Loucy (cell line): Measurements from ENCODE around the gene CPT1C.

Experiments
- H2AFZ ChIP-seq: fragments of 200-600 bp; sonication (generic); 2 replicates; pipeline ENCODE4 v1.6.0; 2016; ENCODE audit warnings: antibody characterized with exemption, mild to moderate bottlenecking, low read length, moderate library complexity
- H3F3A ChIP-seq: fragments of 200-600 bp; 2 replicates; pipeline ENCODE4 v1.6.0; 2016; ENCODE audit warnings: antibody characterized with exemption, low read depth, mild to moderate bottlenecking
- H3K27me3 ChIP-seq: fragments of 200-600 bp; sonication (generic); 2 replicates; pipeline ENCODE4 v1.6.1; 2014; ENCODE audit warnings: low read length, mild to moderate bottlenecking; ENCODE audit not compliant: insufficient read depth, poor library complexity, severe bottlenecking
- H3K36me3 ChIP-seq: fragments of 200-600 bp; sonication (generic); 2 replicates; pipeline ENCODE4 v1.6.1; 2016; ENCODE audit warnings: low read length; ENCODE audit not compliant: insufficient read depth
- H3K4me1 ChIP-seq: fragments of 200-600 bp; sonication (generic); 2 replicates; pipeline ENCODE4 v1.5.1; 2014; ENCODE audit warnings: low read length, mild to moderate bottlenecking; ENCODE audit not compliant: insufficient read depth, poor library complexity, severe bottlenecking
- H3K4me2 ChIP-seq: fragments of 200-600 bp; sonication (generic); 2 replicates; pipeline ENCODE4 v1.6.0; 2014; ENCODE audit warnings: antibody characterized with exemption, low read length, low read depth, mild to moderate bottlenecking; ENCODE audit not compliant: poor library complexity, severe bottlenecking
- H3K4me3 ChIP-seq: fragments of 200-600 bp; sonication (generic); 2 replicates; pipeline ENCODE4 v1.5.1; 2014; ENCODE audit warnings: low read length, mild to moderate bottlenecking, mixed read lengths; ENCODE audit not compliant: poor library complexity, severe bottlenecking
- H3K79me2 ChIP-seq: fragments of 200-600 bp; sonication (generic); 2 replicates; pipeline ENCODE4 v1.6.1; 2014; ENCODE audit warnings: low read length; ENCODE audit not compliant: insufficient read depth
- H3K9ac ChIP-seq: fragments of 200-600 bp; sonication (generic); 2 replicates; pipeline ENCODE4 v1.6.0; 2014; ENCODE audit warnings: mild to moderate bottlenecking, low read depth, low read length, moderate library complexity; ENCODE audit not compliant: poor library complexity, severe bottlenecking
- H3K9me2 ChIP-seq: fragments of 200-600 bp; sonication (generic); replicated peaks from 2 replicates; pipeline ENCODE4 v1.6.1; 2016; ENCODE audit warnings: low read depth, low read length, mixed read lengths
- H3K9me3 ChIP-seq: fragments of 200-600 bp; sonication (generic); 2 replicates; pipeline ENCODE4 v1.6.1; 2014; ENCODE audit warnings: mild to moderate bottlenecking, antibody characterized with exemption, low read length, low read depth; ENCODE audit not compliant: insufficient read depth
- H4K20me1 ChIP-seq: fragments of 200-600 bp; sonication (generic); 2 replicates; pipeline ENCODE4 v1.6.0; 2014; ENCODE audit warnings: antibody characterized with exemption, low read length, mild to moderate bottlenecking; ENCODE audit not compliant: insufficient read depth, poor library complexity, severe bottlenecking
- CTCF ChIP-seq: fragments of 200-600 bp; sonication (generic); conservative IDR thresholded peaks from 2 replicates; pipeline ENCODE4 v1.5.1; 2014; ENCODE audit warnings: mild to moderate bottlenecking, antibody characterized with exemption, low read length
- EZH2phosphoT487 ChIP-seq: fragments of 200-600 bp; IDR thresholded peaks from 2 replicates; pipeline ENCODE4 v1.6.1; 2018; ENCODE audit warnings: antibody characterized with exemption, mild to moderate bottlenecking, moderate library complexity, borderline replicate concordance

Gene CPT1C

GRCh38 chr19:49683814-49684250 is 7.1 kb upstream of the CPT1C start:
- Histone ChIP-seq H3K4me2 (no peak overlapping the region), H3K79me2 (peaks cover 33% of the 10 kb centered on the region), H2AFZ (no peak overlapping the region), H3F3A (no peaks in the 10 kb centered on the region), H3K4me1 (peaks cover 21% of the 10 kb centered on the region), H3K27me3 (no peaks in the 10 kb centered on the region), H3K36me3 (peaks cover 71% of the 10 kb centered on the region; the same call in 1 of the 2 replicates), H3K4me3 (no peak overlapping the region), H4K20me1 (peaks cover 40% of the 10 kb centered on the region), H3K9ac (no peak overlapping the region), H3K9me2 (no peaks in the 10 kb centered on the region), H3K9me3 (no peaks in the 10 kb centered on the region)
- no peak for TF ChIP-seq EZH2phosphoT487
- TF ChIP-seq CTCF: no peak

- H3K36me3 ChIP-seq: peaks cover 73% of the 10 kb centered on the region; the same call in 1 of the 2 replicates
- H2AFZ ChIP-seq: no peak overlapping the region
- H3K79me2 ChIP-seq: peaks cover 27% of the 10 kb centered on the region
- H3K9me3 ChIP-seq: no peaks in the 10 kb centered on the region
- H3K9ac ChIP-seq: no peak overlapping the region
- H3K9me2 ChIP-seq: no peaks in the 10 kb centered on the region
- H3K4me1 ChIP-seq: peaks cover 17% of the 10 kb centered on the region
- no peak overlapping the region for H3K4me2 ChIP-seq
- H3K27me3 ChIP-seq: no peaks in the 10 kb centered on the region
- TF ChIP-seq CTCF: peak; percentile 54
- no peak for TF ChIP-seq EZH2phosphoT487
- no peak overlapping the region for H3K4me3 ChIP-seq
- H4K20me1 ChIP-seq: peaks cover 35% of the 10 kb centered on the region
- no peaks in the 10 kb centered on the region for H3F3A ChIP-seq
Observed at GRCh38 chr19:49684251-49684982, 6.5 kb upstream of the CPT1C start.

- H3K27me3 ChIP-seq: no peaks in the 10 kb centered on the region
- H2AFZ ChIP-seq: no peak overlapping the region
- no peaks in the 10 kb centered on the region for H3F3A ChIP-seq
- H3K36me3 ChIP-seq: peaks cover 73% of the 10 kb centered on the region; the same call in 1 of the 2 replicates
- no peaks in the 10 kb centered on the region for H3K9me3 ChIP-seq
- H3K9me2 ChIP-seq: no peaks in the 10 kb centered on the region
- H3K4me3 ChIP-seq: no peak overlapping the region
- H3K79me2 ChIP-seq: peaks cover 20% of the 10 kb centered on the region
- peaks cover 10% of the 10 kb centered on the region for H3K4me1 ChIP-seq
- TF ChIP-seq EZH2phosphoT487 (no peak), CTCF (no peak)
- H3K9ac ChIP-seq: no peak overlapping the region
- H4K20me1 ChIP-seq: peaks cover 28% of the 10 kb centered on the region
- H3K4me2 ChIP-seq: no peak overlapping the region
Observed at GRCh38 chr19:49684983-49685553, 5.8 kb upstream of the CPT1C start.
